ENCODE measurements around the gene ABCB8. TPM values are rescaled to one million over a fixed set of nuclear protein-coding genes. Genes with fewer than 3 reads are reported as not detected.

The ABCB8 gene
- total and polyA plus RNA-seq, 8 donors = 20.5 to 52.1 (median 26.9) TPM

GRCh38 chr7:150989456-150989855 lies 38.8 kb upstream of the ABCB8 start:
- TF ChIP-seq CTCF (IDR thresholded peaks at IDR 0.05) = no peak
- intact Hi-C loops (cut with DNase I) = loop anchor here in 1 of 2 donors (5.0 kb wide), 1 partner anchor 92 kb away; no protein-coding TSS in a partner anchor
- peaks cover 3 to 40% of the 10 kb centered on the region in 2 donors for H3K27me3 ChIP-seq
- peak overlapping the region in 1 of 2 donors; percentile 55 for H3K27ac ChIP-seq
- no peak for ATAC-seq
- no peak overlapping the region for H3K4me3 ChIP-seq
- no peaks in the 10 kb centered on the region for H3K36me3 ChIP-seq
- H3K9me3 ChIP-seq = peaks cover 0 to 12% of the 10 kb centered on the region in 2 donors
- peak in 1 of 4 donors; percentile 55 for DNase-seq
- H3K4me1 ChIP-seq = peaks cover 3 to 37% of the 10 kb centered on the region in 2 donors

DNA sequence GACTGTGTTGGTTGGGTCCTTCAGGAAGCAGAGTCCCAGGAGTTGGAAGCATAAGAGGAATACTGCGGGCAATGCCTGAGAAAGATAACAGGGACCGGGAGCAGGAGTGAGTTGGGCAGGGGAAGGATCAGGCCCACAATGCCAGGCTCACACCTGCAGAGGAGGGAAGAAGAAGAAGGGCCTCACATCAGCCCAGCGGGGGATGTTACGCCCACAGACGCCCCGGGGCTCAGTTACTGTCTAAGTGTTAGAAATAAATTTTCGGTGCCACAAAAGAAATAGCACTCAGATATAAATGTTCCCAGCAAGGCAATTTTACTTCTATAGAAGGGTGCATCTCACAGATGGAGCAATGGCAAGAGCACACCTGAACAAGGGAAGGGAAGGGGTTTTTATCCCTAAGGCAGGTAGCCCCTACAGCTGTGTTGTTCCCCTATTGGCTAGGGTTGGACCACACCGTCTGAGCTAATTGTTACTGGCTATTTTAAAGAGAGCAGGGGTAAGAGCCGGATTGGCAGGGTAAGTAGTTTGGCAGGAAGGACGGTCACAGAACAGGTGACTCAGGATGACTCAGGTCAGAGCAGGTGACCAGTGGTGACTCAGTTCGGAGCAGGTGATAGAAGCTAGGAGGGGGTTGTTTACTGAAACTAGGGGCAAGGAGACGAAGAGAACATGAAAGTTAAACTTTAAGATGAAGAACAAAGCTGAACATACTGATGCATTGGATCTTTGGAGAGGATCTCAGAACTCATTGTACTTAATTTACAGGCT lies 37.6 kb upstream of the ABCB8 start, which contains the start of gene NOS3:
NOS3 (plus strand) TSS at position 602 of the 771 bp plus-strand sequence. CDS start 2,787 bp downstream, outside the sequence.
- peak in 1 of 4 donors; percentile 40 for DNase-seq
- H3K9me3 ChIP-seq = peaks cover 0 to 12% of the 10 kb centered on the region in 2 donors
- no peak within 1 kb of the TSS for H3K27ac ChIP-seq
- ATAC-seq = no peak
- H3K4me3 ChIP-seq = no peak within 1 kb of the TSS
- no peak for TF ChIP-seq CTCF (IDR thresholded peaks at IDR 0.05)
- H3K4me1 ChIP-seq = peaks cover 3 to 44% of the 10 kb centered on the region in 2 donors
- peaks cover 0 to 30% of the 10 kb centered on the region in 2 donors for H3K27me3 ChIP-seq
- H3K36me3 ChIP-seq = no peaks in the 10 kb centered on the region
- intact Hi-C loops (cut with DNase I) = no loop called here

- intact Hi-C loops (cut with DNase I) = no loop called here
- DNase-seq (peak in 1 of 4 donors; percentile 31), ATAC-seq (no peak)
- H3K9me3 ChIP-seq = peaks cover 0 to 12% of the 10 kb centered on the region in 2 donors
- H3K36me3 ChIP-seq = no peaks in the 10 kb centered on the region
- no peak overlapping the region for H3K4me3 ChIP-seq
- no peak overlapping the region for H3K27ac ChIP-seq
- TF ChIP-seq CTCF (IDR thresholded peaks at IDR 0.05) = no peak
- H3K27me3 ChIP-seq = peaks cover 0 to 25% of the 10 kb centered on the region in 2 donors
- peaks cover 3 to 43% of the 10 kb centered on the region in 2 donors for H3K4me1 ChIP-seq
Measured at GRCh38 chr7:150992051-150992640, 36.1 kb upstream of the ABCB8 start.

GRCh38 chr7:150992833-150993302 lies 35.4 kb upstream of the ABCB8 start:
- H3K27ac ChIP-seq = peak overlapping the region in 1 of 2 donors; percentile 39
- peaks cover 0 to 12% of the 10 kb centered on the region in 2 donors for H3K9me3 ChIP-seq
- H3K27me3 ChIP-seq = peaks cover 0 to 24% of the 10 kb centered on the region in 2 donors
- ATAC-seq (peak; percentile 43), DNase-seq (peak in 1 of 4 donors; percentile 61)
- intact Hi-C loops (cut with DNase I) = no loop called here
- TF ChIP-seq CTCF (IDR thresholded peaks at IDR 0.05) = no peak
- H3K4me3 ChIP-seq = no peak overlapping the region
- H3K4me1 ChIP-seq = peaks cover 3 to 42% of the 10 kb centered on the region in 2 donors
- H3K36me3 ChIP-seq = no peaks in the 10 kb centered on the region

- no peak for DNase-seq
- H3K36me3 ChIP-seq = no peaks in the 10 kb centered on the region
- H3K9me3 ChIP-seq = peaks cover 0 to 12% of the 10 kb centered on the region in 2 donors
- TF ChIP-seq CTCF (IDR thresholded peaks at IDR 0.05) = no peak
- peak overlapping the region in 1 of 2 donors; percentile 39 for H3K27ac ChIP-seq
- H3K4me3 ChIP-seq = peak overlapping the region in 1 of 2 donors; percentile 34
- H3K27me3 ChIP-seq = peaks cover 0 to 17% of the 10 kb centered on the region in 2 donors
- peak; percentile 36 for ATAC-seq
- intact Hi-C loops (cut with DNase I) = no loop called here
- peaks cover under 1 to 36% of the 10 kb centered on the region in 2 donors for H3K4me1 ChIP-seq
Measured at GRCh38 chr7:150993511-150993910, 34.7 kb upstream of the ABCB8 start.

All from left lung (tissue), 10 donors.